Caco-2 (cell line): ENCODE measurements around the gene NSD1. TPM values are rescaled to one million over a fixed set of nuclear protein-coding genes. Genes with fewer than 3 reads are reported as not detected.

Source experiments
- BruUV-seq: library from RNA; stranded (reverse); fragments of 400-500 nt; replicated peaks from 2 replicates; lab custom pipeline; 2021; lab: Mats Ljungman, UMichigan
- CTCF ChIA-PET: fragments of 300-600 bp; sonication (Branson Sonifier 250); formaldehyde crosslinking; loops from one replicate; lab custom pipeline; 2022; ENCODE audit warnings: antibody characterized with exemption; lab: Charles Lee
- POLR2A ChIA-PET: fragments of 300-600 bp; sonication (Branson Sonifier 250); formaldehyde crosslinking; loops from one replicate; lab custom pipeline; 2022; ENCODE audit warnings: antibody characterized with exemption; lab: Charles Lee
- DNase-seq, 2 experiments: peaks; one replicate each; pipeline versions ENCODE4 v3.0.0 to v3.0.0-alpha.2; 2020 to 2022
- H3K27me3 ChIP-seq: replicated peaks from 2 replicates; pipeline ENCODE4 v1.6.0; 2011; ENCODE audit warnings: low read length; ENCODE audit not compliant: control insufficient read depth, insufficient read depth
- H3K36me3 ChIP-seq: 2 replicates; pipeline ENCODE4 v1.5.1; 2011; ENCODE audit warnings: low read length; ENCODE audit not compliant: control insufficient read depth, insufficient read depth
- H3K4me1 ChIP-seq: fragments of 250-450 bp; sonication (Bioruptor Pico); 2 replicates; pipeline ENCODE4 v1.5.1; 2020; ENCODE audit warnings: mild to moderate bottlenecking
- H3K4me3 ChIP-seq: 2 replicates; pipeline ENCODE4 v1.5.1; 2011; ENCODE audit warnings: low read depth, mild to moderate bottlenecking, control low read depth, low read length
- H3K9me3 ChIP-seq: fragments of 250-450 bp; sonication (Bioruptor Pico); 2 replicates; pipeline ENCODE4 v1.5.1; 2020; ENCODE audit warnings: mild to moderate bottlenecking, moderate library complexity
- H3K27ac Mint-ChIP-seq: one replicate; pipeline ENCODE4 v1.8.0; 2022; ENCODE audit warnings: mixed read lengths; ENCODE audit not compliant: unreplicated experiment
- H3K27me3 Mint-ChIP-seq: one replicate; pipeline ENCODE4 v1.8.0; 2022; ENCODE audit warnings: mixed read lengths; ENCODE audit not compliant: insufficient read depth, unreplicated experiment
- H3K36me3 Mint-ChIP-seq: one replicate; pipeline ENCODE4 v1.8.0; 2022; ENCODE audit warnings: mild to moderate bottlenecking, mixed read lengths; ENCODE audit not compliant: insufficient read depth, unreplicated experiment
- H3K4me1 Mint-ChIP-seq: one replicate; pipeline ENCODE4 v1.8.0; 2022; ENCODE audit warnings: low read depth, mixed read lengths; ENCODE audit not compliant: unreplicated experiment
- H3K4me3 Mint-ChIP-seq: one replicate; pipeline ENCODE4 v1.8.0; 2022; ENCODE audit warnings: mild to moderate bottlenecking, moderate library complexity, mixed read lengths; ENCODE audit not compliant: unreplicated experiment
- H3K9me3 Mint-ChIP-seq: one replicate; pipeline ENCODE4 v1.8.0; 2022; ENCODE audit warnings: mixed read lengths; ENCODE audit not compliant: unreplicated experiment
- intact Hi-C: fragments of 100-400 bp; cut with micrococcal nuclease; formaldehyde crosslinking; loops from one replicate; pipeline ENCODE4 v1.10.0; 2022; ENCODE audit not compliant: unreplicated experiment
- total RNA-seq: library from RNA; stranded (reverse); gene quantifications from 2 replicates; pipeline ENCODE4 v1.2.3, GENCODE V29; 2022
- TF ChIP-seq, protein P1 (sequence below), 2 experiments: fragments of 200-600 bp in 1 of 2; IDR thresholded peaks; 1 replicate in 1 of 2; 2 replicates in 1 of 2; pipeline versions ENCODE4 v1.5.1 to v1.8.0; 2011 to 2022; ENCODE audit warnings: antibody characterized with exemption in 1 of 2, control low read depth in 1 of 2, inconsistent platforms in 1 of 2, low read depth in 1 of 2, low read length in 1 of 2, mild to moderate bottlenecking in 1 of 2, moderate library complexity in 1 of 2; ENCODE audit not compliant: insufficient read depth in 1 of 2, severe bottlenecking in 1 of 2, unreplicated experiment in 1 of 2

Gene NSD1
- total RNA-seq, 1 experiment from 2014 or later: 67.4 TPM

DNA sequence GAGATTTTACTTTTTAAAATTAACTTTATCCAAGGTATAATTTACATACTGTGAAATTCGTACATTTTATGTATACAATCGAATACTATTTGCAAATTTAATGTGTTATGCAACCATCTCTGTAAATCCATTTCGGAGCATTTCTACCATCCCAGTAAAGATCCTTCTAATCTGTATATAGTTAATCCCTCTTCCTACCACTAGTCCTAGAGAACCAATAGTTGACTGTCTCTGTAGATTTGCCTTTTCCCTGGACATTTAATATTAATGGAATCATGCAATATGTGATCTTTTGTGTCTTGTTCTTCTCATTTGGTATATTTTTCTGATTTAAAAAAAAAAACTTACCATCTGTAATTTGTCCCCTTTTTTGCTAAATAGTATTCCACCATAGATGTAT is 95.2 kb downstream of the NSD1 start:
- Mint-ChIP-seq H3K27ac (no peak overlapping the region), H3K27me3 (no peaks in the 10 kb centered on the region), H3K4me3 (no peak overlapping the region), H3K36me3 (peaks cover 26% of the 10 kb centered on the region), H3K4me1 (no peaks in the 10 kb centered on the region), H3K9me3 (no peaks in the 10 kb centered on the region)
- Histone ChIP-seq H3K36me3 (no peaks in the 10 kb centered on the region), H3K9me3 (no peaks in the 10 kb centered on the region), H3K4me3 (no peak overlapping the region), H3K27me3 (no peaks in the 10 kb centered on the region), H3K4me1 (no peaks in the 10 kb centered on the region)
- POLR2A ChIA-PET: no interaction called here
- intact Hi-C loops: no loop called here
- TF ChIP-seq, protein P1, sequence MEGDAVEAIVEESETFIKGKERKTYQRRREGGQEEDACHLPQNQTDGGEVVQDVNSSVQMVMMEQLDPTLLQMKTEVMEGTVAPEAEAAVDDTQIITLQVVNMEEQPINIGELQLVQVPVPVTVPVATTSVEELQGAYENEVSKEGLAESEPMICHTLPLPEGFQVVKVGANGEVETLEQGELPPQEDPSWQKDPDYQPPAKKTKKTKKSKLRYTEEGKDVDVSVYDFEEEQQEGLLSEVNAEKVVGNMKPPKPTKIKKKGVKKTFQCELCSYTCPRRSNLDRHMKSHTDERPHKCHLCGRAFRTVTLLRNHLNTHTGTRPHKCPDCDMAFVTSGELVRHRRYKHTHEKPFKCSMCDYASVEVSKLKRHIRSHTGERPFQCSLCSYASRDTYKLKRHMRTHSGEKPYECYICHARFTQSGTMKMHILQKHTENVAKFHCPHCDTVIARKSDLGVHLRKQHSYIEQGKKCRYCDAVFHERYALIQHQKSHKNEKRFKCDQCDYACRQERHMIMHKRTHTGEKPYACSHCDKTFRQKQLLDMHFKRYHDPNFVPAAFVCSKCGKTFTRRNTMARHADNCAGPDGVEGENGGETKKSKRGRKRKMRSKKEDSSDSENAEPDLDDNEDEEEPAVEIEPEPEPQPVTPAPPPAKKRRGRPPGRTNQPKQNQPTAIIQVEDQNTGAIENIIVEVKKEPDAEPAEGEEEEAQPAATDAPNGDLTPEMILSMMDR (IDR thresholded peaks at IDR 0.05; ENCODE audit: insufficient read depth in 1 of 2, low read depth in 1 of 2, low read length in 1 of 2, severe bottlenecking in 1 of 2, unreplicated experiment in 1 of 2): no peak
- no TSS peak for BruUV-seq
- CTCF ChIA-PET: interaction anchor here (0.6 kb wide), 3 partner anchors 19 to 142 kb away, joined by 3 to 5 read pairs (median 3); no protein-coding TSS in a partner anchor
- DNase-seq: no peak

DNA sequence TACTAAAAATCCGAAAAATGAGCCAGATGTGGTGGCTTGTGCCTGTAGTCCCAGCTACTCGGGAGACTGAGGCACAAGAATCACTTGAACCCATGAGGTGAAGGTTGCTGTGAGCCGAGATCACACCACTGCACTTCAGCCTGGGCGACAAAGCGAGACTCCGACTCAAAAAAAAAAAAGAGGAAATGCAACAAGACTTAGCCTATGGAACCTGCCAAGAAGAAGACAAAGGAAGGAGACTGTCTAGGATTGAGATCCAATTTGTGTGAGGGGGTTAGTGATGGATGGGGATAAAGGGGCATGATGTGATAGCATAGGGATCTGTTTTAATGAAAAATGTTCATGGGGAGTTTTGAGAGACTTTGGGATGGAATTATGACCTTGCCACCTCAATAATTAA is 97.1 kb downstream of the NSD1 start:
- intact Hi-C loops: no loop called here
- CTCF ChIA-PET: no interaction called here
- Mint-ChIP-seq H3K9me3 (no peaks in the 10 kb centered on the region), H3K27ac (no peak overlapping the region), H3K36me3 (peaks cover 20% of the 10 kb centered on the region), H3K4me3 (no peak overlapping the region), H3K4me1 (no peaks in the 10 kb centered on the region), H3K27me3 (no peaks in the 10 kb centered on the region)
- Histone ChIP-seq H3K27me3 (no peaks in the 10 kb centered on the region), H3K4me3 (no peak overlapping the region), H3K36me3 (no peaks in the 10 kb centered on the region), H3K4me1 (no peaks in the 10 kb centered on the region), H3K9me3 (no peaks in the 10 kb centered on the region)
- BruUV-seq: no TSS peak
- POLR2A ChIA-PET: no interaction called here
- TF ChIP-seq, protein P1 (IDR thresholded peaks at IDR 0.05; ENCODE audit: insufficient read depth in 1 of 2, low read depth in 1 of 2, low read length in 1 of 2, severe bottlenecking in 1 of 2, unreplicated experiment in 1 of 2): no peak
- no peak for DNase-seq

DNA sequence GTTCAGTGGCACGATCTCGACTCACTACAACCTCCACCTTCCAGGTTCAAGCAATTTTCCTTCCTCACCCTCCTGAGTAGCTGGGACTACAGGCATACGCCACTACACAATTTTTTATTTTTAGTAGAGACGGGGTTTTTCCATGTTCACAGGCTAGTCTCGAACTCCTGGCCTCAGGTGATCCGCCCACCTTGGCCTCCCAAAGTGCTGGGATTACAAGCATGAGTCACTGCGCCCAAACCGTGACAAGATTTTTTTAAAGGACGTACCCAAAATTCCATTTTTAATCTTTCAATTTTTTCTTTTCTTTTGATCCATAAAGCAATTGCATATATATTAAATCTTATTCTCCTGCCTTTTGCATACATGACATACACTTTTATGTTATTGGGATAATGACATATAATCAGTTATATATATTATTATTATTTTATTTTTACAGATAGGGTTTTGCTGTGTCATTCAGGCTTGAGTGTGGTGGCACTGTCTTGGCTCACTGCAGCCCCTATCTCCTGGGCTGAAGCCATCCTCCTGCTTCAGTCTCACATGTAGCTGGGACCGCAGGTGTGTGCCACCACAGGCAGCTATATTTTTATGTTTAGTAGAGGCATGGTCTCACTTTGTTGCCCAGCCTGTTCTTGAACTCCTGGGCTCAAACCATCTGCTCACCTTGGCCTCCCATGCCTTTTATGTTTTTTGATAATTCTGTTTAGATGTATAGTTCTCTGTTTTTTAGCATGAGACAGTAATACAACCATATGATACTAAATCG is 98.1 kb downstream of the NSD1 start:
- Histone ChIP-seq H3K27me3 (no peaks in the 10 kb centered on the region), H3K4me3 (no peak overlapping the region), H3K9me3 (no peaks in the 10 kb centered on the region), H3K36me3 (no peaks in the 10 kb centered on the region), H3K4me1 (no peaks in the 10 kb centered on the region)
- peaks cover 22% of the 10 kb centered on the region for H3K36me3 Mint-ChIP-seq
- no peak overlapping the region for H3K27ac Mint-ChIP-seq
- no TSS peak for BruUV-seq
- H3K4me3 Mint-ChIP-seq: no peak overlapping the region
- intact Hi-C loops: no loop called here
- TF ChIP-seq, protein P1 (IDR thresholded peaks at IDR 0.05; ENCODE audit: insufficient read depth in 1 of 2, low read depth in 1 of 2, low read length in 1 of 2, severe bottlenecking in 1 of 2, unreplicated experiment in 1 of 2): no peak
- no peaks in the 10 kb centered on the region for H3K4me1 Mint-ChIP-seq
- H3K9me3 Mint-ChIP-seq: no peaks in the 10 kb centered on the region
- POLR2A ChIA-PET: no interaction called here
- no peak for DNase-seq
- CTCF ChIA-PET: no interaction called here
- no peaks in the 10 kb centered on the region for H3K27me3 Mint-ChIP-seq
